Breast epithelium (tissue), 3 donors: ENCODE results near the gene HMOX2.

Experiments
- POLR2A ChIP-seq: fragments of 450-650 bp; IDR thresholded peaks from one replicate; pipeline ENCODE4 v1.6.1; 2016; ENCODE audit warnings: antibody characterized with exemption, mild to moderate bottlenecking, moderate library complexity
- POLR2AphosphoS5 ChIP-seq, 3 donors: sonication (generic); formaldehyde crosslinking; IDR thresholded peaks; one replicate each; pipeline ENCODE4 v1.6.1; 2017; ENCODE audit warnings: antibody characterized with exemption in 3 of 3
- TF ChIP-seq, protein P1 (sequence below), 3 donors: fragments of 450-650 bp; IDR thresholded peaks; one replicate each; pipeline ENCODE4 v1.5.1; 2016 to 2017; ENCODE audit warnings: antibody characterized with exemption in 3 of 3, mild to moderate bottlenecking in 3 of 3, moderate library complexity in 3 of 3

DNA sequence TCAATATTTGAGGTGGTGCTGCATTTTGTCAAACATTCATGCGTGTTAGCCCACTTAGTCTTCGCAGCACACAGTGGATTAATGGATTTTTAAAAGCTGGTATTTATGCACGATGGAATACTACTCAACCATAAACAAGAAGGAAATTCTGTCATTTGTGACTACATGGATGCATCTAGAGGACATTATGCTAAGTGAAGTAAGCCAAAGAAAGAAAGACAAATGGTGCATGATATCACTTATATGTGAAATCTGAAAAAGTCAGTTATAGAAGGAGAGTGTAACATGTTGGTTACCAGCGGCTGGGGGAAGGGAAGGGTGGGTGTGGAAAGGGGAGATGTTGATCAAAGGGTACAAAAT, 23.0 kb downstream of the HMOX2 start:
- TF ChIP-seq, protein P1, sequence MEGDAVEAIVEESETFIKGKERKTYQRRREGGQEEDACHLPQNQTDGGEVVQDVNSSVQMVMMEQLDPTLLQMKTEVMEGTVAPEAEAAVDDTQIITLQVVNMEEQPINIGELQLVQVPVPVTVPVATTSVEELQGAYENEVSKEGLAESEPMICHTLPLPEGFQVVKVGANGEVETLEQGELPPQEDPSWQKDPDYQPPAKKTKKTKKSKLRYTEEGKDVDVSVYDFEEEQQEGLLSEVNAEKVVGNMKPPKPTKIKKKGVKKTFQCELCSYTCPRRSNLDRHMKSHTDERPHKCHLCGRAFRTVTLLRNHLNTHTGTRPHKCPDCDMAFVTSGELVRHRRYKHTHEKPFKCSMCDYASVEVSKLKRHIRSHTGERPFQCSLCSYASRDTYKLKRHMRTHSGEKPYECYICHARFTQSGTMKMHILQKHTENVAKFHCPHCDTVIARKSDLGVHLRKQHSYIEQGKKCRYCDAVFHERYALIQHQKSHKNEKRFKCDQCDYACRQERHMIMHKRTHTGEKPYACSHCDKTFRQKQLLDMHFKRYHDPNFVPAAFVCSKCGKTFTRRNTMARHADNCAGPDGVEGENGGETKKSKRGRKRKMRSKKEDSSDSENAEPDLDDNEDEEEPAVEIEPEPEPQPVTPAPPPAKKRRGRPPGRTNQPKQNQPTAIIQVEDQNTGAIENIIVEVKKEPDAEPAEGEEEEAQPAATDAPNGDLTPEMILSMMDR (IDR thresholded peaks at IDR 0.05) = no peak
- TF ChIP-seq POLR2A = no peak
- no peak for TF ChIP-seq POLR2AphosphoS5 (IDR thresholded peaks at IDR 0.05)
